Lower leg skin (tissue), 3 donors: ENCODE data around the gene RAD52.

ENCODE experiments used
- POLR2A ChIP-seq, 2 donors: fragments of 450-650 bp; IDR thresholded peaks; one replicate each; pipeline ENCODE4 v1.6.1; 2016 to 2017; ENCODE audit warnings: antibody characterized with exemption in 2 of 2, mild to moderate bottlenecking in 1 of 2, moderate library complexity in 1 of 2
- TF ChIP-seq, protein P1 (sequence below), 3 donors: fragments of 450-650 bp; IDR thresholded peaks; one replicate each; pipeline ENCODE4 v1.5.1; 2016; ENCODE audit warnings: antibody characterized with exemption in 3 of 3, mild to moderate bottlenecking in 3 of 3, moderate library complexity in 2 of 3

DNA sequence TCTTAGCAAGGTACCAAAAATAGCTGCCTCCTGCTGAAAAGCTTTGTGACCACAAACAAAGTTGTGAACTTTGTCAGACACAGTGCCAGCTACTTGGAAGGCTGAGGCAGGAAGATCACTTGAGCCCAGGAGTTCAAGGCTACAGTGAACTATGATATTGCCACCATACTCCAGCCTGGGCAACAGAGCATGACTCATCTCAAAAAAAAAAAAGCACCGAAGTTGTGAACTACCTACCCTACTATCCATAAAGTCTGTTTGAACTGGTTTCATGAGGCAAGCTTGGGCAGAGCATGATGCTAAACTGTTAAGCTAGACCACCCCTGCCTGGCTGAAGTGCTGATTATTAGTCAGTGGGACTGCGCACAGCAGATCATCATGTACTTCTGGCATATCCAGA is 75.5 kb downstream of the RAD52 start:
- TF ChIP-seq, protein P1, sequence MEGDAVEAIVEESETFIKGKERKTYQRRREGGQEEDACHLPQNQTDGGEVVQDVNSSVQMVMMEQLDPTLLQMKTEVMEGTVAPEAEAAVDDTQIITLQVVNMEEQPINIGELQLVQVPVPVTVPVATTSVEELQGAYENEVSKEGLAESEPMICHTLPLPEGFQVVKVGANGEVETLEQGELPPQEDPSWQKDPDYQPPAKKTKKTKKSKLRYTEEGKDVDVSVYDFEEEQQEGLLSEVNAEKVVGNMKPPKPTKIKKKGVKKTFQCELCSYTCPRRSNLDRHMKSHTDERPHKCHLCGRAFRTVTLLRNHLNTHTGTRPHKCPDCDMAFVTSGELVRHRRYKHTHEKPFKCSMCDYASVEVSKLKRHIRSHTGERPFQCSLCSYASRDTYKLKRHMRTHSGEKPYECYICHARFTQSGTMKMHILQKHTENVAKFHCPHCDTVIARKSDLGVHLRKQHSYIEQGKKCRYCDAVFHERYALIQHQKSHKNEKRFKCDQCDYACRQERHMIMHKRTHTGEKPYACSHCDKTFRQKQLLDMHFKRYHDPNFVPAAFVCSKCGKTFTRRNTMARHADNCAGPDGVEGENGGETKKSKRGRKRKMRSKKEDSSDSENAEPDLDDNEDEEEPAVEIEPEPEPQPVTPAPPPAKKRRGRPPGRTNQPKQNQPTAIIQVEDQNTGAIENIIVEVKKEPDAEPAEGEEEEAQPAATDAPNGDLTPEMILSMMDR (IDR thresholded peaks at IDR 0.05), result no peak
- no peak for TF ChIP-seq POLR2A (IDR thresholded peaks at IDR 0.05)
